ENCODE results near the gene LRRC23. TPM values are rescaled to one million over a fixed set of nuclear protein-coding genes. Genes with fewer than 3 reads are reported as not detected.
"Not testable (repeated sequence)": the region's sequence is repeated elsewhere in the genome, so short reads cannot be mapped to it uniquely, and the experiment has no call there.

The LRRC23 gene
- total RNA-seq, 1 donor from 2014 or later: 6.5 TPM

DNA sequence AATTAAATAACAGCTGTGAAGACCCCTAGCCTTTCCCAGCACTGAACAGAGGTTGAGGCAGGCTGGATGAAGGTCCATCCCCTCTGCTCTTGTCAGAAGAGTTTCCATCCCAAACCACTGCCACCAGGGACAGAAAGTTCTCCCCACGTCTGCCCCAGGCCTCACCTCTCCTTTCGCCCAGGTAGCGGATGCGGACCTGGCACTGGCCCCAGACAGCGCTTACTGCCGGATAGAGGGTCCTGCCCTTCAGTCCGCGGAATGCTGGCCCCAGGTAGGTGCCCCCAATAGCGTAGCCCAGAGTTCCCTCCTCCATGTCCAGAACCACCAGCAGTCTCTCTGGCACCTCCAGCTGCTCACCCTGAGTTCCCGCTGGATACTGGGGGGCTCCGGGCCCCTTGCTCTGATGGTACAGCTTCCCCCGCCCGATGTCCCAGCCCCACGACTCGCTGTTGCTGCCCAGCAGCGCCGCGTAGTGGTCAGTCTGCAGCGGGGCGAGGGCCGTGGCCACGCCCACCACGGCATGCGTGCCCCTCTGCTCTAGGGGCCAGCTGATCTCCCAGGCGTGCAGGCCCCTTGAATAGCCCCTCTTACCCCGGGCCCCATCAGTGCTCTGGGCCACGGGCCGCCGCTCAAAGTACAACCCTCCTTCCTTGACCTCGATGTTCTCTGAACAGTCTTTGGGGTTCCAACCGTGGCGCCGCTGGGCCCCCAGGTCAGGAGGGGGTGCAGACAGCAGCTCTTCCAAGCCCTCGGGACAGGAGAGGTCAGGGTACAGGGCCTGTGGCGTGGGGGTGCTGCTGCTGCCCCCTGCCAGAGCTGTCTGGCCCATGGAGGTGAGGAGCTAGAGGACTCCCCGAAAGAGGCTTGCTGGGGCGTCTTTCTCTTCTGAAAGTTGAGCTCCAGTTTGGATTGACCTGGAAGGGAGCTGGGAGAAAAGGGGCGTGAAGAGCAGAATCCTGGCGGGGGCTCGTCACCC lies 32.3 kb upstream of the LRRC23 start:
- no peak for FAIRE-seq
- DNase-seq (ENCODE audit: low spot score in 2 of 2): peak; percentile 83 to 86

DNA sequence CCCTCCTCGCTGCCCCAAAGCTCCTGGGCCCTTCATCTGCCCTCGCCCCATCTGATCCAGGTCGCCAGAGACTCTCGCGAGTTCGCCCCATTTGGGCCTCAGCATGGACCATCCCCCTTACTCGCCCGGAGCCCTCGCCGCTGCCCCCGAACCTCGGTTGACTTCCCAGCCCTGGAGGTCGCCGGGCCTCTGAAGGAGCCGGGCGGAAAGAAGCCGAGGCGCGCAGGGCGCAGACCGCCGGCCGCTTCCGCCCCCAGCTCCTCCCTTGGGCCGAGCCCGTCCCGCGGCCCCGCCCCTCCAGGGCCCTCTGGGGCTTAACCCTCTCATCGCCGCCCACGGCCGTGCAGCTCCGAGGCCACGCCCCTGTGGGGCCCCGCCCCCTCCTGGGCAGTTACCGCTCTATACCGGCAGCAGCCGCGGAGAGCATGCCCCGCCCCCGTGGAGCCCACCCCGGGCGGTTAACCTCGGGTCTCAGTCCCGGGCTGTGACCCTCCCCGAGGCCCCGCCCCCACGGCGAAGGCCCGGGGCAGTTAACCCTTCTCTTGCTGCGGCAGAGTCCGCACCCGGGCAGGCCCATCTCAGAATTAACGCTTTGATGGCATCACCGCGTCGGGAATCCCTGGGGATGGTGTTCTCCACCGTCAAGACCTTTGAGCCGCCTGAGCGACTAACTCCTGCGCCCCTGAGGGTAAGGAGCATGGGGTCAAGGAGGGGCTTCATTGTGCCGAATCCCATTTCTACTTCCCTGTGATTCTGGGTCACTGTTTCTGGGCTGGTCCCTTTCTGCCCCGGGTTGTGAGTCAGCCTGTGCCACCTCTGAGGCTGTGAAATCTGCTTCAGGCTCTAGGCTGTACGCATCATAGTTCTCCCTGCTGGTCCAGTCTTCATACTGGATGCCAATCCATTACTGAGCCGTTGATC lies 31.3 kb upstream of the LRRC23 start, which contains the start of gene SPSB2:
Gene SPSB2, minus strand, starts transcription at position 210 of the 921 bp plus-strand sequence. CDS start 402 bp downstream, outside the sequence.
- FAIRE-seq: no peak

GRCh38 chr12:6874015-6874368 lies 30.6 kb upstream of the LRRC23 start:
- DNase-seq (ENCODE audit: low spot score in 2 of 2); FAIRE-seq: not testable (repeated sequence)

More for the DNA sequence above, 31.3 kb upstream of the LRRC23 start, which contains the start of gene SPSB2:
- DNase-seq (ENCODE audit: low spot score in 2 of 2): peak; percentile 93 to 94

- DNase-seq (ENCODE audit: low spot score in 2 of 2); FAIRE-seq: not testable (repeated sequence)
These were observed 24.8 kb upstream of the LRRC23 start for GRCh38 chr12:6879824-6880223.

DNA sequence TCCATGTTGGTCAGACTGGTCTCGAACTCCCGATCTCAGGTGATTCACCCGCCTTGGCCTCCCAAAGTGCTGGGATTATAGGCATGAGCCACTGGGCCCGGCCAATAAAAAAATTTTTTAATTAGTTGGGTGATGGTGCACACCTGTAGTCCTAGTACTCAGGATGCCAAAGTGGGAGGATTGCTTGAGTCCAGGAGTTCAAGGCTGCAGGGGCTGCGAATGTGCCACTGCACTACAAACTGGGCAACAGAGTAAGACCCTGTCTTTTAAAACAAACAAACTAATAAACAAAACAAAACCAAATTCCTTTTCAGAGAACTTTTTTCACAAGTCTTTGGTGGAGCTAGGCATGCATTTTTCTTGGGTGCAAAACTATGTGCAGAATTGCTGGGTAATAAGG lies 21.4 kb upstream of the LRRC23 start:
- no peak for FAIRE-seq
- DNase-seq (ENCODE audit: low spot score in 2 of 2): no peak

GRCh38 chr12:6883683-6884082 lies 20.9 kb upstream of the LRRC23 start:
- DNase-seq (ENCODE audit: low spot score in 2 of 2): no peak
- no peak for FAIRE-seq

DNA sequence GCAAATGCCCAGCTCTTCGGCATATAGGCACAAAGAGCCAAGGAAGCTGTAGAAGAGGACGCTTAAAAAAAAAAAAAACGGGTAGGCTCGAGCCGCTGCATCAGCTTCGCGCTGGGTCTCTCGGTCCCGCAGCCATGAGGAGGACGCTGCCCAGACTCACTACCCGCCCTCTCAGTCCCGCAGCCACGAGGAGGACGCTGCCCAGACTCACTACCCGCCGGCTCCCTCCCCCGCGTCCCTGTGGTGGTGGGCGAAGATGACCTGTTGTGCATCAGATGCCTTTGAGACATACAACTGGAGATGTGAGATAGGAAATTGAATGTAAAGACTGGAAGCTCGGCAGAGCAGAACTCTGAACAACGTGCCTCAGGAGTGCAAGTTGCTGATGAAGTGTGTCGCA lies 20.1 kb upstream of the LRRC23 start:
- FAIRE-seq (no peak), DNase-seq (ENCODE audit: low spot score in 2 of 2) (no peak)

DNA sequence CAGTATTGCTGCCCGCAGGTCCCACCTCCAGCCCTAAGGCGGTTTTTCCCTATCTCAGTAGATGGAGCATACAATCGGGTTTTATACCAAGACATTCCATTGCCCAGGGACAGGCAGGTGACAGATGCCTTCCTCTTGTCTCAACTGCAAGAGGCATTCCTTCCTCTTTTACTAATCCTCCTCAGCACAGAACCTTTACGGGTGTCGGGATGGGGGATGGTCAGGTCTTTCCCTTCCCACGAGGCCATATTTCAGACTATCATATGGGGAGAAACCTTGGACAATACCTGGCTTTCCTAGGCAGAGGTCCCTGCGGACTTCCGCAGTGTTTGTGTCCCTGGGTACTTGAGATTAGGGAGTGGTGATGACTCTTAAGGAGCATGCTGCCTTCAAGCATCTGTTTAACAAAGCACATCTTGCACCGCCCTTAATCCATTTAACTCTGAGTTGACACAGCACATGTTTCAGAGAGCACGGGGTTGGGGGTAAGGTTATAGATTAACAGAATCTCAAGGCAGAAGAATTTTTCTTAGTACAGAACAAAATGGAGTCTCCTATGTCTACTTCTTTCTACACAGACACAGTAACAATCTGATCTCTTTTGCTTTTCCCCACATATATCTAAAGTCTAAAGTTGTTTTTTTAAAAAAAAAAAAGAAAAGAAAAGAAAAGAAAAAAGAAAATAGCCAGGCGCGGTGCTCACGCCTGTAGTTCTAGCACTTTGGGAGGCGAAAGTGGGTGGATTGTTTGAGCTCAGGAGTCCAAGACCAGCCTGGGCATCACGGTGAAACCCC lies 18.2 kb upstream of the LRRC23 start:
- not testable (repeated sequence) for FAIRE-seq; DNase-seq (ENCODE audit: low spot score in 2 of 2)

- DNase-seq (ENCODE audit: low spot score in 2 of 2) (no peak), FAIRE-seq (no peak)
These were observed 17.2 kb upstream of the LRRC23 start for GRCh38 chr12:6887460-6887859.

DNA sequence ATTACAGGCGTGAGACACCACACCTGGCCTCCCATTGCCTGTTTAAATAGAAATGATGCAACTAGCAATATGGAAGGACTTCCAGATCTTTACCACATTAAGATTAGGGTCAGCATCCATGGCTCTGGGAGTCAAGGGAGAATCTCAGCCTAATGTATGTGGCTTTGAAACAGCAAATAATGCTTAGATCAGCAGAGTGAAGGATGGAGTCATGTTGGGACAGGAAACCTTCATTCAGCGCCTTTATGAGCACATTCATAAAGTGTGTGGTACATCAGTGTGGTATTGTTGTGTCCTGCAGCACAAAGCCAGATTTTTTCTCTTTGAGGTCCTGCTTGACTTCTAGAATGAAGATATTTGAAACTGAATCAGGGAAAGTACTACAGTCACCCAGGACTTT lies 16.3 kb upstream of the LRRC23 start:
- FAIRE-seq (no peak), DNase-seq (ENCODE audit: low spot score in 2 of 2) (no peak)

DNA sequence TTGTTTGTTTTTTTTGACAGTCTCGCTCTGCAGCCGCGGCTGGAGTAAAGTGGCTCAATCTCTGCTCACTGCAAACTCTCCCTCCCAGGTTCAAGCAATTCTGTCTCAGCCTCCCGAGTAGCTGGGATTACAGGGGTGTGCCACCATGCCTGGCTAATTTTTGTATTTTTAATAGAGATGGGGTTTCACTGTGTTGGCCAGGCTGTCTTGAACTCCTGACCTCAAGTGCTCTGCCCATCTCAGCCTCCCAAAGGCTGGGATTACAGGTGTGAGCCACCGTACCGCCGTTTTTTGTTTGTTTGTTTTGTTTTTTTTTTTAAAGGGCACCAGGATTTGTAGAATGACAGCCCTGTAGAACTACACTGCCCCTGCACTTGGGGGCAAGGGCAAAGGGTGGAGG lies 15.8 kb upstream of the LRRC23 start:
- not testable (repeated sequence) for DNase-seq (ENCODE audit: low spot score in 2 of 2); FAIRE-seq

- DNase-seq (ENCODE audit: low spot score in 2 of 2); FAIRE-seq: not testable (repeated sequence)
These were observed 14.6 kb upstream of the LRRC23 start for GRCh38 chr12:6889775-6890573.

GRCh38 chr12:6890789-6891645 lies 13.6 kb upstream of the LRRC23 start:
- peak; percentile 96 for DNase-seq (ENCODE audit: low spot score in 2 of 2)
- FAIRE-seq: no peak

DNA sequence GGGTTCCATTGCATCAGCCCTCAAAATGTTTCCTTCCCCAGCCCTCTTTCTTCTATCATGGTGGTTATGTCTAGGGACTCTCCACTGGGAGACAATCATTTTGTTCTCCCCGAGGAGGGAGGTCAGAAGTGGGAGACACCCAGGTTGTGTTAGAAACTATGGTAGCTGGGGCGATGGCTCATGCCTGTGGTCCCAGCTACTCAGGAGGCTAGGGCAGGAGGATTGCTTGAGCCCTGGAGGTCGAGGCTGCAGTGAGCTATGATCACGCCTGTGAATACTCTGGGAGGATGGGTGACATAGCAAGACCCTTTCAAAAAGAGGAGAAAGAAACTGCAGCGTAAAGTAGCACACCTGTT lies 13.0 kb upstream of the LRRC23 start:
- no peak for FAIRE-seq
- DNase-seq (ENCODE audit: low spot score in 2 of 2): no peak

GRCh38 chr12:6892683-6893082 lies 11.9 kb upstream of the LRRC23 start:
- not testable (repeated sequence) for FAIRE-seq; DNase-seq (ENCODE audit: low spot score in 2 of 2)

DNA sequence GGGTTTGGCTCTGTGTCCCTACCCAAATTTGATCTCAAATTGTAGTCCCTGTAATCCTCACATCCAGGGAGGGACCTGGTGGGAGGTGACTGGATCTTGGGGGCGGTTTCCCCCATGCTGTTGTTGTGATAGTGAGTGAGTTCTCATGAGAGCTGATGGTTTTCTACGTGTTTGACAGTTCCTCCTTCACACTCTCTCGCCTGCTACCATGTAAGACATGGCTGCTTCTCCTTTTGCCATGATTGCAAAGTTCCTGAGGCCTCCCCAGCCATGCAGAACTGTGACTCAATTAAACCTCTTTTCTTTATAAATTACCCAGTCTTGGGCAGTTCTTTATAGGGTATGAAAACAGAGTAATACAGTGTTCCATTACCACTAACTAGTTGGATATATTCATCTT lies 10.3 kb upstream of the LRRC23 start:
- no peak for DNase-seq (ENCODE audit: low spot score in 2 of 2)
- FAIRE-seq: no peak

GRCh38 chr12:6896846-6897435 lies 7.7 kb upstream of the LRRC23 start:
- no peak for FAIRE-seq
- no peak for DNase-seq (ENCODE audit: low spot score in 2 of 2)

DNA sequence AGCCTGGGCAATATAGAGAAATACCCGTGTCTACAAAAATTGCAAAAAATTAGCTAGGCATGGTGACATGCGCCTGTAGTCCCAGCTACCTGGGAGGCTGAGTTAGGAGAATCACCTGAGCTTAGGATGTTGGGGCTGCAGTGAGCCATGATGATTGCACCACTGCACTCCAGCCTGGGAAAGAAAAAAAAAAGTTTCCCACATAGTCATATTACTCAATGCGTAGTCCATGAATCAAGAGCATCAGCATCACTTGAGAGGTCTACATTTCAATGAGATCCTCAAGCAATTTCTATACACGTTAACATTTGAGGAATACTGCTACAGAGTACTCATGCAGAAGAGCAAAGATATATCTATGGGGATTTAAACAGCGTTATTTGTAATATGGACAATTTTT lies 5.2 kb upstream of the LRRC23 start:
- DNase-seq (ENCODE audit: low spot score in 2 of 2) (no peak), FAIRE-seq (no peak)
